ENCODE measurements around the gene FMC1. TPM values are rescaled to one million over a fixed set of nuclear protein-coding genes. Genes with fewer than 3 reads are reported as not detected.
A peak's percentile ranks its signal among the peaks of the same experiment; 100 is the strongest.
"Not testable (repeated sequence)": the region's sequence is repeated elsewhere in the genome, so short reads cannot be mapped to it uniquely, and the experiment has no call there.

The FMC1 gene
- total RNA-seq, 1 donor from 2014 or later = 18.2 TPM

DNA sequence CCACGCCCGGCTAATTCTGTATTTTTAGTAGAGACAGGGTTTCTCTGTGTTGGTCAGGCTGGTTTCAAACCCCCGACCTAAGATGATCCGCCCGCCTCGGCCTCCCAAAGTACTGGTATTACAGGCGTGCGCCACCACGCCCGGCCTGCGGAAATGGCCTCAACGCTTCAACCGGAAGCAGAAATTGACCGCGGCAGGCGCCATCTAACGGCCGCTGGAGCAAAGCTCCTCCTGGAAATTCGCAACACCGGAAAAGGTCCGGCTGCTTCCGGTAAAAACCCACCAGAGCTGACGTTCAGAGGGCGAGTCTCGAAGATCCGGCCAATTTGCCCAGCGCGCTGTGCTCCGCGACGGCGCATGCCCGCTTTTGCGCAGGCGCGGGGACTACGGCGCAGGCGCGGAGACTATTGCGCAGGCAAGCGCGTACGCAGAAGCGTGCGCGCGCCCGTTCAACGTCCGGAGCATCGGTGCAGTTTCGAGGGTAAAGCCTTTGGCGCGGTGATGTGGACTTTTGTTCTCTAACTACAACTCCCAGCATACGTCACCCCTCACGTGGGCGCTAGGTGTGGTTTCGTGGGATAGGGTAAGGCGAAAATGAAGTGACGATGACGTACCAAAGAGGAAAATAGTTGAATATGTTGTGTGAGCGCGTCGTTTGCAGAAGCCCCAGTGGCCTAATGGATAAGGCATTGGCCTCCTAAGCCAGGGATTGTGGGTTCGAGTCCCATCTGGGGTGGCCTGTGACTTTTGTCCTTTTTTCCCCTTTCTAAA lies 915 bp upstream of the FMC1 start:
- DNase-seq (ENCODE audit: low spot score) = peak; percentile 100

DNA sequence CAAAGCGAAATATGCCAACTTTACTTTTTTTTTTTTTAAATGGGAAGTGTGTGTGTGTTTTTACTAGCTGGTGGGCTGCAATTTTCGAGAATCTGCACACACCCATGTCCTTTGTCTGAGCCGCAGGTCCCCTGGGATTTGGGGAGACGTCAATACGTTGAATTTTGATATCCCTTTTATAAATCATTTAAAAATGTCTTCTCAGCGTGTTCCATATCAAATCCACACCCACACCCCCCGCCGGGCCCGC lies 404 bp upstream of the FMC1 start:
- DNase-seq (ENCODE audit: low spot score) = no peak

DNA sequence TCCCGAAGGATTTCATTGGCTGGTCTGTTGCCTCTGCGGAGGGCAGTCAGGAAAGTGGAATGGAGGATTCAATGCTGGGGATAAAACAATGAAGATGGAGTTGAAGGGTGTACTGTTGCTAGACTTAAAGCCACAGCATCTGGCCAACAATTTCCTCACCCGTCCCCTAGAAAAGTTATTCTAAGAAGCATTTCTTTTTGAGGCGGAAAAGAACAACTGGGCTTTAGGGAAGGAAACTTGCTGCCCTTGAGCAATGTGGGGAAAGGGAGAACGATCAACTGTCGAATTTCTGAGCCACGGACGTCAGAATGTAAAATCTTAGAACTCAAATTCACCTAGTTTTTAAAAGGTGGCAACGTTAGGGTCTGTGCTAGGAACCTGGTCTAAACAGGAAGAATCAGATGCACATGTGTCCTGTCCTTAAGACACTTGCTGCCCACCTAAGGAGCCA lies 664 bp downstream of the FMC1 start:
- no peak for DNase-seq (ENCODE audit: low spot score)

DNA sequence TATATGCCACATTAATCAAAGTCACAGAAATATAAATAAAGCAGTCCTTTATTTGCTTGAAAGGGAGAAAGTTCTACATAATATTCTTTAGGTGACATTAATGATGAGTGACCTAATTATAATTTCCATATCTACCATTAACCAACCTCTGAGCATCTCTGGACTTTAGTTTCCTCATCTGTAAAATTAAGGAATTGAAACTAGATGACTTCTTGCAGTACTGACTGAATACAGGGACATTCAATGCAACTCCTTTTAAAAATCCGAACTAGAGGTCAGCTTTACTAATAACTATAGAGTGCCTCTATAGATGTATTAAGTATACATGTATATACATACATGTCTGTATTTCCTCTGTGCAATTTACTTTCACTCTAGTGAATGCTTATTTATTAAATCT lies 3.9 kb downstream of the FMC1 start:
- DNase-seq (ENCODE audit: low spot score) = no peak

DNA sequence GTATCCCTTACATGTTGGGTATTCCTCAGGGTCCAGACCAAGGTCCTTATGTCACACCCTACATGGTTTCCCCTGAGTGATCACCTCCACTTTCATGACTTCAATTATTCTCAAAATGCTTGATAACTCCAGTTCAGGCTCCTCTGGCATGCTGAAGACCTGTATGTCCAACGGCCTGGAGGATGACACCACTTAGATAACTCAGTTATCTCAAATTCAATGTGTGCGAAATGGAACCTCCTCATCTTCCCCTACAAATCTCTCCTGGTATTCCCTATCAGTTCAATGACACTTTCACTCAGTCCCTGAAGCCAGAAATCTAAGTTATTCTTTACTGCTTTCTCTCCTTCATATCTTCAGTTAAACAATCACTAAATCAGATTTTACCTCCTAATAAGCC lies 9.9 kb downstream of the FMC1 start:
- DNase-seq (ENCODE audit: low spot score) = no peak

DNA sequence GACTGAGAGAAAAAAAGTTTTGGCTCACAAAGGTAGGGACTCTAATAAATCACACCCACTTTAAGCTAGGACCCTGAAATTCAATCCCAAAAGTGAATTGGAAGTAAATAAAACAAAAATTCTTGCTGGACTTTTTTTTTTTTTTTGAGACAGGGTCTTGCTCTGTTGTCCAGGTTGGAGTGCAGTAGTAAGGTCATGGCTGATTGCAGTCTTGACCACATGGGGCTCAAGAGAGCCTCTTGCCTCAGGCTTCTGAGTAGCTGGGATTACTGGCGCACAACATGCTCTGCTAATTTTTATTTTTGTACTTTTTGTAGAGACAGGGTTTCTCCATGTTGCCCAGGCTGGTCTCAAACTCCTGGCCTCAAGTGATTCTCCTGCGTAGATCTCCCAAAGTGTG lies 13.6 kb downstream of the FMC1 start:
- DNase-seq (ENCODE audit: low spot score) = no peak

DNA sequence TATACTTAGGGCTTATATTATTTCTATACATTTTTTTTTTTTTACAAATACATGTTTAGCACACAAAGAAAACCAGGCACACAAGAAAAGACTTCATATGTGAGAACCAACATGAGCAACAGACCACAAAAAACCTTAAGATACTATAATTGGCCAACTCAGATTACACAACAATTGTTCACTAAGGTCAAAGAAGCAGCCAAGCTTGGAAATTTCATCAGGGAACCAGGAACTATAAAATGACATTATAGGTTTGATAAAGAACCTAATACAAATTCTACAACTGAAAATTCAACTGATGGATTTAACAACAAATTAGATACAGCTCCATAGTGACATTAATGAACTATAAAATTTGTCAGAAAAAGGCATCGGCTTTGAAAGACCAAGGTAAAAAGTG lies 14.2 kb downstream of the FMC1 start:
- no peak for DNase-seq (ENCODE audit: low spot score)

DNA sequence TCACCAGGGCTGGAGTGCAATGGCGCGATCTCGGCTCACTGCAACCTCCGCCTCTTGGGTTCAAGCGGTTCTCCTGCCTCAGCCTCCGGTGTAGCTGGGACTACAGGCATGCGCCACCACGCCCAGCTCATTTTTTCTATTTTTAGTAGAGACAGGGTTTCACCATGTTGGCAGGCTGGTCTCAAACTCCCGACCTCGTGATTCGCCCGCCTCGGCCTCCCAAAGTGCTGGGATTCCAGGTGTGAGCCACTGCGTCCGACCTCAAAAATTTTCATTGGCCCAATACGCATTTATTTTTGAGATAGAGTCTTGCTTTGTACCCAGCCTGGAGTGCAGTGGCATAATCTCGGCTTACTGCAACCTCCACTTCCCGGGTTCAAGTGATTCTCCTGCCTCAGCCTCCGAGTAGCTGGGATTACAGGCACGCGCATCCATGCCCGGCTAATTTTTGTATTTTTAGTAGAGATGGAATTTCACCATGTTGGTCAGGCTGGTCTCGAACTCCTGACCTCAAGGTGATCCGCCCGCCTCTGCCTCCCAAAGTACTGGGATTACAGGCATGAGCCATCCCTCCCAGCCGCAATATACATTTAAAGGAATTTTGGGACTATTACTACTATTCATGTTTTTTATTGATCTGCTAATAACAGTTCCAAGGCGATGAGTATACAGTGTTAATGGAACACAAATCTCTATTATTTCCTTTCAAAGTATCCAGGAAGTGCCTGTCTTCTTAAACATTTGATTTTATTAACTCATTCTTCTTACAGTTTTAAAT lies 16.8 kb downstream of the FMC1 start:
- not testable (repeated sequence) for DNase-seq (ENCODE audit: low spot score)

DNA sequence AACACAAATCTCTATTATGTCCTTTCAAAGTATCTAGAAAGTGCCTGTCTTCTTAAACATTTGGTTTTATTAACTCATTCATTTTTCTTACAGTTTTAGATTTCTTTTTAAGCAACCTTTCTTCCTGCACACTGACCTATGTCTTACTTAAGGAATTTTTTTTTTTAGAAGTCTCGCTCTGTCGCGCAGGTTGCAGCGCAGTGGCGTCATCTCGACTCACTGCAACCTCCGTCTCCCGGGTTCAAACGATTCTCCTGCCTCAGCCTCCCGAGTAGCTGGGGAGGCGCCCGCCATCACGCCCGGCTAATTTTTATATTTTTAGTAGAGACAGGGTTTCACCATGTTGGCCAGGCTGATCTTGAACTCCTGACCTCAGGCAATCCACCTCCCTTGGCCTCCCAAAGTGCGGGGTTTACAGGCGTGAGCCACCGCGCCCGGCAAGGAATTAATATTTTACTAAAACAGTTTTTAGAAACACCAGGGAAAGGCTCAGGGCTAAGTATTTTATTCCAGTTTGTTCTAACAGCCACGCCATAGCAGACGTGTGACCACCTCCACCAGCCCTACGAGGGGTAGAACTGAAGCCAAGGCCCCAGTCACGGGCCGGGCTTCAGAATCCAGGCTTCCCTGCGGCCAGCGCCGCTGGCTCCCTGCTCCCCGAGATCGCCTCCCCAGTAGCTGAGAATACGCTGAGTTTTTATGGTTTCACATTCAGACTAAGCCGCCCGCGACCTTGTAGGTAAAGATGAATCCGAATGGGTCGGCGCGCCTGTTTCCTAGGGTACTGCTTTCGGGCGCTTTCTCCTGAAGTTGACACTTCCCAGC lies 17.6 kb downstream of the FMC1 start:
- no peak for DNase-seq (ENCODE audit: low spot score)

DNA sequence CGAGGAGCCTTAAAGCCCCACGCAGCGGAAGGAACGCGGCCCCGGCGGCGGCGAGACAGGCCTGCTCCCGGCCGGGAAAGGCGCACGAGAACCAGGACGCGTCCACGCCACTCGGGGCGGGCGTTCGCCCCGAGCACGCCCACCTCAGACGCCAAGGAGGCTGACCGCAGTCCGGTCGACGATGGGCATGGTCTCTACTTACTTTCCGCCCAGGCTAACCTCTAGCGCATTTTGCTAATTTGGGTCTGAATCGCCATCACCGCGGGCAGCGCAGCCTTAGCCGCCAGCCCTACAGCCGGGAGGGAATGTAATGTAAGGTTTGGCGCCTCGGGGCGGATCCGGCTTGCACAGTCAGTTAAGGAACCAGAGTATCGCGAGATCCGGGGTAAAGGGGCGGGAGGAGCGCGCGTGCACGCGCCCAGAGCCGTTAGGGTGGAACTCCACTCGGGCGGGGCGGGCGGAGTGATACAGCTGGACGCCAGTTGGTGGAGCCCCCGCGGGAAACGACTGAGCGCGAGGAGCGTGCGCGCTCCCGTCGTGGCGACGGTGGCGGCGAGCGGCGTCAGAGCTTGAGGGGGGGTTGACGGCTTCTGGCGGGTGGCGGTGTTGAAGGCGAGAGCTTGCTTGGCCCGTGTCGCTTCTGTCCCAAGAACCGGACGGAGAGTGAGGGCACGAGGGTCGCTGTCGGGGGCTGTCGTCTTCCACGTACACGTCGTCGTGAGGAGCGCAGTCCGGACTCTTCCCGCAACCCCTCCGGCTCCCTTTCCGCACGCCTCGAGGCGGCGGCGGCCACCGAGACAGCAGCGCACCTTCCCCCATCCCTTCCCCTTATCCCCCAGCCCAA lies 18.5 kb downstream of the FMC1 start, which contains the start of gene LUC7L2:
Gene LUC7L2 (plus strand): TSS at position 529 of the 844 bp plus-strand sequence. CDS start 368 bp downstream, outside the sequence.
- peak; percentile 100 for DNase-seq (ENCODE audit: low spot score)

DNA sequence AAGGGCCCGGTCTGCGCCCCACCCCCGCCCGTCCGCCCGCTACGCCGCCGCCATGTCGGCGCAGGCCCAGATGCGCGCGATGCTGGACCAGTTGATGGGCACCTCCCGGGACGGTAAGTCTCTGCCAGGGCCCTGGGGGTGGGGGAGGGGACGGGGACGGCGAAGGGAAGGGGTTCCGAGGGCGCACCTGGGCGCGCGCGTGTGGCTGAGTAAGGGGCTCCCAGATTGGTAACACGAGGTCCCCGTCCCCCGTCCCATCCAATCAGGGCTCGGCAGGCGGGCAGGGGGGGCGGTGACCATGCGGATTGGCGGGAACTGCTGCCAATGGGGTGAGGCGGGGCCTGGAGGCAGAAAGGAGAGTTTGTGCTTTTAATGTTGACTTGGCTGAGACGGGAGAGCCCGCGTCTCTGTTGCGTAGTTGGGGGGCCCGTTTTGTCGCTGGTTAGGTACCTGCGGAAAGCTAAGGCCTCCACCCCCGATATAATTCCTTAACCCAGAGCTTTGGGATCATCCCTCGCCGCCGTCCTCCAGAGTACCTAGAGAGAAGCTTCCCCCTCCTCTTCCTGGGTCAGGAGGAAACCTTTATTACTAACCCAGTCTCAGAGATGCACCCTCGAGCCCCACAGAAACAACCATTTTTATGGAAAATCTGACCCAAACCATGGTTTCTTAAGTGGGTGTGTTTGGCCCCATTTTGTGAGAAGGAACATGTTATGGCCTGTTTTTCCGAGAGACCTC lies 19.2 kb downstream of the FMC1 start:
- DNase-seq (ENCODE audit: low spot score) = peak; percentile 96

DNA sequence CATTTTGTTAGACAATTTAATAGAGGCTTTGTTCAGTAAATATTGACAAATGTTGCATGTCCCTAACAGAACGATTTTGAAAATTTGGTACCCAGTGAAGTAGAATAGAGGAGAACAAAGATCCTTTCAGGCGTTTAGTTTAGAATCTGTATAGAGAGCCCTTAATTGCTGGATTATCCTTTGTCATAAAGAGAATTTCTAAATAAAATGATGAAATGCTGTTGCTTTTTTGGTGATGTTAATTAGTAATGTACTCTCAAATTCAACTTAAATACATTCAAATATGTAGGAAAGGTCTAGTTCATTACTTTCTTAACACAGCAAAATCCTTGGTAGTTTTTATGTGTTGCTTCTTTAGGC lies 19.8 kb downstream of the FMC1 start:
- no peak for DNase-seq (ENCODE audit: low spot score)

DNA sequence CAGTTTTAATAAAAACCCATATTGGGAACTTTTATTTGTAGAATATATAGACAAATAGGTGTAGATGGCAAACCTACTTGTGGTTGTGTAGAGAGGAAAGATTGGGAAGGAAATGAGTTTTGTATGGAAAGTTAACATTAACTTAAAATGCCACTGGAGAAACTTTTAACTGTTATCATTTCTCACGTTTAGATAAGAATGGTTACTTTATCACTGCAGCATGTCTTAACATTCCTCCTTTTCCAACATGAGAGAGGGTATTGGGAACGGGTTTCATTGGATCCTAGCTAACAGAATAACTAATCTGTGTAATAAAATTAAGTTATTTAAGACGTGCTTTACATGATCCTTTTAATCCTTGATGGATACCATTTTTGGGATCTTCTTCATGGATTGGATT lies 20.4 kb downstream of the FMC1 start:
- no peak for DNase-seq (ENCODE audit: low spot score)

DNA sequence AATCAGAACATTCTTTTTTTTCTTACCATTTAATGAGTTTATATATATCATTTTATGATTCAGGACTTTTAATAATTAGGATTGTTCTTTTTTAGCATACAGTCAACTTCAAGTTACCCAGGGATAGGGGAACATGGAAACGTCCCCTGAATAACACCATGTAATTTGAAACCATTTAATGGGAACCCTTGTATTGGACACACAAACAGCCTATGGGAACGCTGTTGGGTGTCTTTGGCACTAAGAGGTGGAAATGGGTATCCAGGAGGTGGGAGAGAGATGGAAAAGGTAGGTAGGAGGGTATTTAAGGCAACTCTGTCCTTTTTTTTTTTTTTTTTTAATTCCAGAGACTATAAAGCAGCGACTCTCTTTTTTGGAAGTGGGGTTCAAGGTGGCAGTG lies 21.2 kb downstream of the FMC1 start:
- no peak for DNase-seq (ENCODE audit: low spot score)

DNA sequence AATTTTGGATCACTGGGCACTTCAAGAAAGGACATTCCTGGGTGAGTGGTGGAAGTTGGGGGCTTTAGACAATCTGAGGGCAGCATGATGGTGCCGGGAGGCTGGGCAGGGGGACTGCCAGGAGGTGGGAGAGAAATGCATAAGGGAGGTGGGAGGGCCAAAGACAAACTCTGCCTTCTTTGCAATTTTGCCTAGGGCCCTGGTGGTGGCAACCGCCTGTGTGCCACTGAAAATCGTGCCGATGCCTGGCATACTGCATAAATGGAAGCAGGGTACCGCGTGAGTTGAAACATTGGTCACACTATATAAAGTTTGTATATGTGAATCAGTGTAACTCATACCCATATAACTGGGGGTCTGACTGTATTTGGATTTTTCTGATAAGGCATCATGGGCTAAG lies 21.8 kb downstream of the FMC1 start:
- no peak for DNase-seq (ENCODE audit: low spot score)

DNA sequence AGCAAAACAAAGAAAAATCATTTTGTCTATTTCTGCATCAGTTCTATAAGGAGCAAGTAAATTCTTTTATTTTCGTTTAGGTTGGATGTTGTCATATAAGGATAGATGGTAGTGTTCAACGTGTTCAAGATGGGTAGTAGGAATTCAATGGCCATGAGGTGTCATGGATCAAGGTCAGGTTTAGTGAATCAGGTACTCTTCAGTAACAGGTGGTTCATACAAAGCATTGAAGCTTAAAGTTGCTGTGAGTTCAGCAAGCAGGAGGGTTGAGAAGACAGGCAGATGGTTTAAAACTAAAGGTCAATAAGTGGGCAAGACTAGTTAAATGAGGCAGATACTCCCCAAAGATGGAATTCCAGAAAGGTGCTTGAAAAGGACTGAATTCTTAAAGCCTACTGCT lies 24.2 kb downstream of the FMC1 start:
- DNase-seq (ENCODE audit: low spot score) = no peak

DNA sequence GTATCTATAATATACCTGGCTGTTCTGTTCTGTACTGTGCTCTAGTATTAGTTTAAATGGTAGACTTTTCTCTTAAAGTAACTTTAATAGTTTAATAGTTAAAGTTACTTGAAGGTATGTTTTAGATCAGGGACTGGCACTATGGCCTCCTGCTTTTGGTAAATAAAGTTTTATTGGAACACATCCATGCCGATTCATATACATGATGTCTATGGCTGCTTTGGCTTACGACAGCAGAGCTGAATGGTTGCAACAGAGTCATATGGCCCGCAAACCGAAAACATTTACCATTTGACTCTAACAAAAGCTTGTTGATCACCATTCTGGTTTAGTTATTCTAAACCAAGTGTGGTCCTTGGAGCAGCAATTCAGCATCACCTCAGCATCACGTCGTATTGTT lies 25.3 kb downstream of the FMC1 start:
- no peak for DNase-seq (ENCODE audit: low spot score)

DNA sequence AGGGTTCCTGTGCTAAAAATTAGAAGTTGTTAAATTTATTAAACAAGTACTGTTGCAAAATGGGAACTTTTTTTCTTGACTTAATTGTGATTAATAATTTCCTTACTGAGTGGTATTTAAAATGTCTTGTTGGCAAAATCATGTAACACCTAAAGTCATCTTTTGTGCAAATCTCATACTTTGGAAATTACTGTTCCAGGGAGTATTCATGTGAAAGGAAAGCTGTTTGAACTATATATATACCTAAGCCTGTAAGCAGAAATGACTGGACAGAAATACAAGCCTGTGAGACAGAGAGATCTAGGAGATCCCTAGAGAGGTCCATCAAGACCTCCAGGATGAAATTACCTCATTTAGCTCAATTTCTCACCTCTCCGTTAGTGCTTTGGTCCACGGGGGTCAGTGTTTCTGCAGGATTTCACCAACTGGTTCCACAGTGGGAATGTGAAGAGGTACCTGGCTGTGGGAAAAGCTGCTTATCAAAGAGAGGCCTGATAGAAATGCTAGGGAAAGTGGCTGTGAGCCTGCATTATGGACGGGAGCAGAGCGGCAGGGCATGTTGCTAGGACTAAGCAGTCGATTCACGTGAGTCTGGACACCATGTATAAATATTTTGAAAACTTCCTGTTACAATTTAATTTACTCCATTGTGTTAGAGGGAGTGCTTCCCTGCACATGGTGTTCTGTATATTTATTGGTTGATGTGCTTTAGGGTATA lies 26.5 kb downstream of the FMC1 start:
- no peak for DNase-seq (ENCODE audit: low spot score)

DNA sequence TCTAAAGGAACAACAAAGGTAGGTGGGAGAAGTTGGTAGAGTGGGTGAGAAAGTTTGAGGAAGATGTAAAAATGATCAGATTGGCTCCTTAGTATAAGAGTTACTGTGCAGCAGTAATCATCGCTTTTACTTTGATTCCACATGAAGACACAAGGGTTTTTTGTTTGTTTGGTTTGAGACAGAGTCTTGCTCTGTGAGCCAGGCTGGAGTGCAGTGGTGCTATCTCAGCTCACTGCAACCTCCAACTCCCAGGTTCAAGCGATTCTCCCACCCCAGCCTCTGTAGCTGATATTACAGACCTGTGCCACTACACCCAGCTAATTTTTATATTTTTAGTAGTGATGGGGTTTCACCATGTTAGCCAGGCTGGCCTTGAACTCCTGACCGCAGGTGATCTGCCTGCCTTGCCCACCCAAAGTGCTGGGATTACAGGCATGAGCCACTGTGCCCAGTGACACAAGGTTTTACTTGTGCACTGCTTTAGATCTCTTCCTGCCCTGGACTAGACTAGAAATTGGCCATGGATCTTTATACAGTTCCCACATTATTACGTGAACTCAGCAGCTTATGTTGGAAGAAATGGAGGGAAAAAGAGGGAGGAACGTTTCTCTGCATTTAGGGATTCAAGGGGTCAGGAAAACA lies 29.3 kb downstream of the FMC1 start:
- no peak for DNase-seq (ENCODE audit: low spot score)

DNA sequence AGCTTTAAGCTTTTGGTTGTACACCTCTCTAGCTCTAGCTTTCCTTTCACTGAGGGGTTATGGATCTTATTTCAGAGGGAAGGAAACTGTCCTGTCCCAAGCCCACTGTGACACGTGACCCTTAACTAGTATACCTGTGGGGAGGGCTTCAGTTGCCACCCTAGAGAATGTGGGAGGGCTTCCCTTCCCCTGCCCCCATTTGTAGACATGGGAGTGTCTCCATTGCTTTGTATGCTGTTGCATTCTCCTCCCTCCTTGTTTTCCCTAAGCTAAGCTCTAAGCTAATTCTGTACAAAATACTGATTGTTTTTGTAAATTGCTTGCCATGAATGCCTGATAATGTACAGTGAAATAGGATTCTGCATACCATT lies 29.8 kb downstream of the FMC1 start:
- no peak for DNase-seq (ENCODE audit: low spot score)
